GM21423 (cell line): ENCODE results near the gene BBS9.

Experiments used
- ATAC-seq: cut with Tn5 transposase; IDR thresholded peaks from one replicate; pipeline ENCODE4 v1.9.1; 2021; ENCODE audit warnings: mild to moderate bottlenecking, moderate library complexity; ENCODE audit not compliant: unreplicated experiment

The BBS9 gene

DNA sequence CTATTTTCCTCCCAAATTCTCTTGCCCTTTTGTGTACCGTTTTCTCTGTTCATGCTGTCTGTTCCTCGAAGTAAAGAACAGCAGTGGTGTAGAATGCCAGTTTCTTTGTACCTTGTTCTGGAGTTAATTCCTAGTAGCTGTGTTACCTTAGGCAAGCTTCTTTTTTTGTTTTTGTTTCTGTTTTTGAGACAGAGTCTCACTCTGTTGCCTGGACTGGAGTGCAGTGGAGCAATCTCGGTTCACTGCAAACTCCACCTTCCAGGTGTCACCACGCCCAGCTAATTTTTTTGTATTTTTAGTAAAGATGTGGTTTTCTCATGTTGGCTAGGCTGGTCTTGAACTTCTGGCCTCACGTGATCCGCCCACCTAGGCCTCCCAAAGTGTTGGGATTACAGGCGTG is 221.2 kb downstream of the BBS9 start:
- ATAC-seq = no peak

DNA sequence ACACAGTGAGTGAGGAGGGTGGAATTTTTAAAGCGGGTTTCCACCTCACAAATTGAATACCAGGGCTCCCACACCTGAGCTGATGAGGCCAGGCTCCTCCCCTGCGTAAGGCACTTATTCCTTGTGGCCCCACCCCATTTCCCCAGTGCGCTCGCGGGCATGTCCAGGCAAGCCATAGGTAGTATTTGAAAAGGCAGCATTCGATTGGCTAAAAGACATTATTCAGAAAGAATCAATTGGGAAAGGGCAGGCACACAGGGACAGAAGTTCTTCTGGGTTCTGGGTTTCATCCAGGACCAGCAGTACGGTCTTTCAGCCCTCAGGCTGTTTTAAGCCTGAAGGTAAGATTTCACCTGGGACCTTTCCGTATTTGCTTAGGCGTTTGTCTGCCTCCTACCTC is 222.3 kb downstream of the BBS9 start:
- ATAC-seq = no peak

DNA sequence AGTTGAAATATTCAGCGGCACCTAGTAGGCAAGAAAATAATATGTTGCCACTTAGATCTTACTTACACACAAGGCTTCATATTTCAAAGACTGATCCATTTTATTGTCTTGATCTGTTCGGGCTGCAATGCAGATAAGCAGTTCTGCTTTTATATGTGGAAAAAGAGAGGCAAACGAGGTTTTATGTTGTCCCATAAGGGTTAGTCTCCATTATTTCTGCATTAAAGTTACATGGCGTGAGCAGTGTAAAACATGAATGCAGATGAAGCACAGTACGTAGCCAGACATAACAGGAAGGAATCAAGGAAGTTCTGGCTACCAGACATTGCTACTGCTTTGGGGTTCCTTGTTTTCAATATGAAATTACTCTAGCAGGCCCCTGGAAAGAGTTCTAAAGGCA is 224.8 kb downstream of the BBS9 start:
- ATAC-seq = no peak

DNA sequence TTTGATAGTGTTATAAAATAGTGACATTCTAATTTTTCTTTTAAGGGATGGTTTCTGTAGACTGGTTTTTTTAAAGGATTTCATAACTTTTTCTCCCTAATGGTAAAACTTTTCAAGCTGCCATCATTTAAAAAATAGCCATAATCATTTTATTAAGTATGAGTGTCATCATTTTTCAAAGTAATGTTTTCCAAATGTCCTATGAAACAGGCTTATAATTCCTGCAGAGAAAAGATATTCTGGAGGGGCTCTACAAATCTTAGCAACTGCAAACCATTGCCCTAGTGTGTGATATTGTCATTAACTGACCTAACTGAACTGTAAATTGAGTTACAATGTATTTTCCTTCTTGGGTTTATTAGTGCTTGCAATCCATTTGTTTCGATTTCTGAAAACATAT is 226.0 kb downstream of the BBS9 start:
- no peak for ATAC-seq

DNA sequence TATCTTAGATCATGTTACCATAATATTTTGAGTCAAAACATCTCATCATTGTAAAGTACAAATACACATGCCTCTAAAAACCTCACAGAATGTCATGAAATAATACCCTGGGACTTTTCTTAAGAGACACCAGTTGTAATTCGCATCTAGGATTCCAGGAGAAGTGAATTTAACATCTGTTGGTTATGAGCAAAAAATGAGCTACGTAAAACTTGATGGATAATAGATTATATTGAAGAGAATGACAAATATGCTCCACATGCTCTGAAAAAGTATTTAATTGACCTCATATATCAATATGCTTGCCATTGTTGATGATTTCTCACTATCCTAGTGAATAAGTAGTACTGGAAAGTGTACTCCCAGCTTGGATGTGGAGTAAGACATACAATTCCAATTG is 227.0 kb downstream of the BBS9 start:
- ATAC-seq = no peak

DNA sequence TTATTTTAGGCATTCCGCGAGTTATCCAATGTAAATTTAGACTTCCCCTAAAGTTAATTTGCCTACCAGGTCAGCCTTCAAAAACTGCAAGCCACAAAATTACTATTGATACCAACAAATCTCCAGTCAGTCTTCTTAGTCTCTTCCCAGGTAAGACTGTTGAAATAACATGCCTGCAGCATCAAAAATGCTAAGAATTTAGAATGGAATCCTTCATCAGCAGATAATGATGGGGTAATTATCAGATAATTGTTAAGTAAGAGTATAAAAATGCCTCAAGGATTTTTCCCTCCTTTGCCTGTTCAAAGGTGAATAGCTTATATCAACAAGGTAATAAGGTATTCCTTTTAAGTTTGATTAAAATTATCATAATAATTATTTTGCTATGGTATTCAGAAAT is 228.5 kb downstream of the BBS9 start:
- ATAC-seq = no peak

DNA sequence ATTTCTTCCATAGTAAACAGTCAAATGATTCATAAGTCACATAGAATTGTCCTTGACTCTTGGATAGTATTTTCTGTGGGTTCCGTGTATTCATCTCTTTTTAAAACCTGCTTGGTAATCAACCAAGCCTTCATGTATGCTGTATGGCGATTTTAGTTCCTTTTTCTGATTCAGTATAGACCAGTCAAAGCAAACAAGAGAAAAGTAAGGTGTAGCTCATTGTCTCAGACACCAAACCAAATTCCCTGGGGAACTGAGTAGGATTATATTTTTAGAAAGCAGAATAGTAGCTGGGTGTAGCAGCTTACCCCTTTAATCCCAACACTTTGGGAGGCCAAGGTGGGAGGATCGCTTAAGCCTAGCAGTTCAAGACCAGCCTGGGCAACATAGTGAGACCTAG is 240.5 kb downstream of the BBS9 start:
- no peak for ATAC-seq

DNA sequence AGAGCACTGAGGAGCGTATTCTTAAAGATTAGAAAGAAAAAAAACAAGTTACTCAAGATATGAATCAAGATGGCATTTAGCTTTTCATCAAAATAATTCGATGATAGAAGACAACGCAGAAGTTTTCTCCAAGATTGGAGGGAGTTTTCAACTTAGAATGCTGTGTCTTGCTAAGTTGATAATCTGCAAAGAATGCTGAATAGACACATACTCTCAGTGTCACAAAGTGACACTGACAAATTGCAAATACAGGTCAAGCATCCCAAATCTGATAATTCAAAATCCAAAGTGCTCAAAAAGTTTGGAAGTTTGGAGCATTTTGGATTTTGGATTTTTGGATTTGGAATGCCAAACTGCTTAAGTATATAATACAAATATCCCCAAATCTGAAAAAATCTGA is 243.8 kb downstream of the BBS9 start:
- ATAC-seq = no peak

DNA sequence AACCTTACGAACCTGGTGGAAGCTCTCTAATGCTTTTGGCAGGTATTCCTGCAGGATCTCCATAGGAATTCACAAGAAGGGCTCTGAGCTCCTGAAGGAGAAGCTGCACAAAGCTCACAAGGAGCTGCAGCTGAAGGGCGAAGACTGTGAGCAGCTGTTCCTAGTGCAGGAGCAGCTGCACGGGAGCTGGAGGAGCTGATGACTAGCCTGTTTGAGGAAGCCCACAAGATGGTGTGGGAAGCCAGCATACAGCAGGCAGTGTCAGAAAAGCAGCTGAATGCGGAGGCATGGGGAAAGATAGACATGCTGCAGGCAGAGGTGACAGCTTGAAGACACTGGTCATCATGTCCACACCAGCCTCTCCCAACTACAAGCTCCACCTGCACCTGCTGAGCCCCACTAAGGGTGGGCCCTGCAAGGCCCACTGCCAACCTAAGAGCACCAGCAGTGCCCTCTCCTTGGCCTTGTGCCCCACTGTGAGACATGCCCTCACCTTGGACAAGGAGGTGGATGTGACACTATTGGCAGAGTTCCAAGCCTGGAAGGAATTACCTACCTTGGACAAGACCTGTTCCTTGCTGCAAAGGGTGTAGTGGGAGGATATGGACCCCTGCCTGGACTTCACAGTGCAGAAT is 250.6 kb downstream of the BBS9 start:
- no peak for ATAC-seq

DNA sequence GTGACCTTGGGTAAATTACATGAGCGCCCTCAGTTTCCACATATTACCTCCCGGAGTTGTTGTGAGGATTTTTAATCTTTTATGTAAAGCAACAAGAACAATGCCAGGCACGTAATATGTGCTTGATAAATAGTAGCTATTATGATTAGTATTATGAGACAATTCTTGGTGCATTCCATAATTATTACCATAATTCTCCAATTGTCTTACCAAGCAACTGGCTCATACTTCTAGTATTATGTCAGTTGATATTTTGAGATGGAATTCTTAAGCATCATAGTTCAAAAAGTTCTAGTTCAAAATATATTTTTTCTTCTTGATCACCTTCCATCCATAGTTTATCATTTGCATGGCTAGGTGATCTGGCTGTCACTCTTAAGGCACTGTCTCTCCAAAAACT is 259.0 kb downstream of the BBS9 start:
- ATAC-seq = no peak

DNA sequence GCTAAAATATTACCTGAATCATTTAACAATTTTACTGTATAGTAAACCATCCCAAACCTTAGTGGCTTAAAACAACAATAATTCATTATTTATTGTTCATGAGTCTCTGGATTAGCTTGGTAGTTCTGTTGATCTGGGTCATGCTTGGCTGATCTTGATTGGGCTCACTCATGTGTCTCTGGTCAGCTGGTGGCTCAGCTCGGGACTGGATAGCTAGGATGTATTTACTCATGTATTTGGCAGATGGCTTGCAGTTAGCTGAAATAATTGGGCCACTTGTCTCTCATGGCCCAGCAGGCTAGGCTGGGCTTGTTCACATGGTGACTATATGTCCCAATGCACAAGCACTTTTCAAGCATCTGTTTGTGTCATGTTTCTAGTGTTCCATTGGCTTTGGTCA is 262.8 kb downstream of the BBS9 start:
- ATAC-seq = no peak

DNA sequence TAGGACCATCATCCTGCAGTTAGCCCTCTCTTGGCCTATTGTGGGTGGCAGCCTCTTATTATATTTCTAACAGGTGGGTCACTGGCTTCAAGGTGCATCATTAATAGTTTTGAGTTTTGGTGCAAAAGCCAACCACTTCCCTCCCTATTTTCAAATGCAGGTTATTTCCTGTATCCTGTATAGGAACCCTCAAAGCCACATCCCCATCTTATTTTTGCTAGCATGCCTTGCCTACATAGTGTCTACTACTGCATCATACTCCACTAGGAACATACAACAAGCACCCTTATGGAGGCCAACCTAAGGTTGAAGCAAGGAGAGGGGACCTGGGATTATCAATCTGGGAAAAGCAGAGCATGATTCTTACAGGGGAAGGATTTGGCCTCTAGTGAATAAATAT is 264.4 kb downstream of the BBS9 start:
- ATAC-seq = no peak

DNA sequence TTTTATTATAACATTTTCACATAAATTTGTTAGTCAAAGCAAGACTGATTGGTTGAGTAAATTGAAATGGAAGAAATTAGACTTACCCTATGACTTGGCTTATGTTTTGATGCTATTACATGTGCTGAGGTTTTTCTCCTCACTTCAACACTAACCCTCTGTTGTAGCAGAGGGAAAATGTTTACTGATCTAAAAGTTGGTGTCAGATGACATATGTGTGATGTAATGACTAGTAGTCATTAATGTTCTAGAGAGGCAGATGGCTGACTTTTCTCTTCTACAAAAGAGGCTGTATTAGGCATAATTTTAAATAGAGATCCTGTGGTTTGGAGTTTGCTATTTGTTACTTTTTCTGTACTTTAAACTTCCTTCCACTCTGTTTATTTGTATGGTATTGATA is 266.0 kb downstream of the BBS9 start:
- ATAC-seq = no peak

DNA sequence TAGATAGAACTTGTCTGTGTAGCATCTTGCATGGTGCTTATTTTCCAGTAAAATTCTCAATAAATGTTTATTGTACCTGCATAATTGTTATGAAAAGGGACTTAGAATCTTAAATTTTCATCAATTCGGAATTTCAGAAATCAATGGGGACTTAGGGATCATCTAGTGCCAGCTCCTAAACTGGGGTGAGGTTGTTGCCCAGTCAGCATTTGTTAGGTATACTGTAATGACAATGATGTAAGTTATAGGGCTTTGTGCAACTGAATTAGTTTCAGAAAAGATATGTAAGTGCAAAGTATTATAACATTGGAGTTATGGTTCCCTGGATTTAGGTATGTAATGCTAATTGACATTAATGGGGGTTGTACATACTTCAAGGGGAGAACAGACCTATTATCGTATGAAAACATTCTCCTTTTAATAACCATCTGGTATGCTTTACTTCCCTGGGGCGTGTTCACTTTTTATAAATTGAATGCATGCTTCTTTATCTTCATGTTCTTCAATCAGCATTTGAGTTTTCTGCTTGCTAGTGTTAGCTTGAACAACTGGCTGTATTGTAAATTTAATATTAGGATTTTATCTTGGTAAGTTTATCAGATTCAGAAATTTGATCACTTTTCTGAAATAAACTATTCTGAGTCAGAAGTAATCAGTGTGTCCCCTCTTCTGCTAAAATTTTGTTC is 270.3 kb downstream of the BBS9 start:
- no peak for ATAC-seq

DNA sequence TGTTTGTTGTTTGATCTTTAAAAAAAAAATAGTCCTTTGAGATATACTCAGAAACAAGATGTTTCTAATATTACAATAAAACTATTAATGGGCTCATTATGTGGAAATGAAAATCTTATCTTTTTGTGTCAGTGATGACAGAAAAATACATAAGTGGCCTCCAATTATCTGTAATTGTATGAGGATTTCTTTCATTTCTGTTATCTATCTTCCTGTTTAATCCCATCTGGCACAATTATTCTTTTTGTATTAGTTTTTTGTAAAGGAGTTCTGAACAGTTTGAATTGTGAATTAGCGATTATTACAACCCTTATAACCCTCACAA is 270.8 kb downstream of the BBS9 start:
- ATAC-seq = no peak

DNA sequence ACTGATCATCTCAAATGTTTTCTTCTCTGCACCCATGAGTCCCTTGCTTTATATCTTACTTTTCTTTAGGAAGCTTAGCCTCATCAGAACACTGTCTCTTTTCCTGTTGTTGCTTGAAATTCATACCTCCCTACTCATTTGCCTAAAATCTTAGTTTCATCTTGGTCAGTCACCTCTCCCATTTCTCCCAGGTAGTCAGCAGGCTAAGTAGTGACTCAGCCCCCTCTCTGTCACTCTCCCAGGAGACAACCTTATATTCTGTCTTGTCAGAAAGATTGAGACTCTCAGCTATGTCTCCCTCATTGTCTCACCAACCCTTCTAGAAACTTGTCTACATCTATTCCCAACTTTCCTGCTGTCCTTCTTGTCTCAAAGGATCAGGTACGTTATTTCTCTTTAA is 280.9 kb downstream of the BBS9 start:
- ATAC-seq = no peak

DNA sequence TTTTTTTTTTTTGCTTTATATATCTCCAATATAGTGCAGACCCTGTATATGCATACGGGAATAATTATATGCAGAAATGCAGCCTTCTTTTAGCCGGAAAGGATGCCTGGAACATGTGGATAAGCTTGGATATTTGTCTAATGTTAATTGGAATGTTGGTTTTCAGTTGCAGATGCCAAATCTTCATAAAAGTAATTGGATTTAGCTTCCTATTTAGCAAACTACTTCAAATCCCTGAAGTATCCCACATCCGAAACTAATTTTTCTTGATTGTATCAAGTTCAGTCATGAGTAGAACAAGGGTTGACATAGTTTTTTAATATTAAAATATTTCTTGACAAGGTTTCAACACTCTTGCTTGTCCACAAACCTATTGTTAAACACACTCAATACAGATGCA is 281.7 kb downstream of the BBS9 start:
- ATAC-seq = no peak

DNA sequence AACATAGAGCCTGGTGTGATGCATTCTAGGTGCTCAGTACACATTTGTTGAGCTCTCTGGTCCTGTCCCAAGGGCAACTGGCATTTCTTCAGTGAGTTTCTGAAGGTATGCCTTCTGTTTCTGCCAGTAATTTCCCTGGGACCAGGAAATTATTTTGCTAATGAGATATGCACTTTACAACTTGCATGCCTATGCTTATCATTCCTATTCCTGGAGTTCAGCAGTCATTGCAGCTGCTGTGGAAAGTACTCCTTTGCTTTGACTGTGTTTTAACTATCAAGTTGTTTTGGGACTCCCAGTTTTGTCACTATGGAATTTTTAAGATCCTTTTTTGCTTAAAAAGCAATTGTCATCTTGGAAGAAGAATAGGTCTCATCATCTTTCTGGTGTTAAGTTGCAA is 283.0 kb downstream of the BBS9 start:
- no peak for ATAC-seq

DNA sequence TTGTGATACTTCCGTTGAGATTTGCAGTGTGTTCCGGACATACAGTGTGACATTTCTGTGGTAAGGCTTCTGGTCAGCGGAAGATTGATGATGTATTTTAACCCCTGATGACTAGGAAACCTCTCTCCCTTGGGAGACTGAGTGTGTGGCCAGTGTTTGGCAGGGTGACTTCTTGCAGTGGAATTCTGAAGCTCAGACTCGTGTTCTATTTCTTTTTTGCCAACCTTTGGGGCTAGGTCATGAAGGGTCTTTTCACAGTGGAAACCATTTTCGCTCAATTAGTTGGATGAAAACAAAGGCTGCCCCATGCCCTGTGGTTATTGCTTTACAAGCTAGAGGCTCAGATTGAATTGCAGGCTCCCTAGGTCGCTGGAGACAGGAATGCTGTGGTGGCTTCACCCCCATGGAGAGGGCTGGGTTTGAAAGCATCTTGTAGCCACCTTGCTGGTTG is 288.9 kb downstream of the BBS9 start:
- ATAC-seq = no peak

DNA sequence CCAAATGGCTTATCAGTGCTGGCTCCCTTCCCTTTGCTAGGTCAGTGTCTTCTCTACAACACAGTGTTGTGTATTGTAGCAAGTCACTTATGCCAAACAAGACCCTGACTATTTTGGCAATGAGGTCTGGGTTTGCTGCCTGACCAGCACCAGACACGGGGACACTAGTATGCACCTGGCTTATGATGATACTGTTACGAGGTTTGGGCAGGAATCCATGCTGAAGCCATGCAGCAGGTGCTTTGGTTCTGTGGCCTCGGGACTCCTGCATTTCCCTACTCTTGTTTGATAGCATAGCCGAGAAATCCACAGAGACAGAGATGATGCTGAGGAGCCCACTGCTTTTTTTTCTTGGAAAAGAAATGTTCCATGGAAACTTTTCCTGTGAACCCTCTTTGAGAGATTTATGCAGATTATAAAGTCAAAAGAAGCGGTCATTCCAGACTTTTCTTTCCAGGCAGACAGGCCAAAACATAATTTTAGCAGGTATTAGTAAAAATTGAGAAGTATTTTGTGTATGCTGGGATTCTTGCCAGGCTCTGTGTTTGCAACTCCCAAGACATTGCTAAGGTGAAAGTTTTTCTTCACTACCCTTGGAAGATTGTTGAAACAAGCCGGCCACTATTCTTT is 291.1 kb downstream of the BBS9 start:
- ATAC-seq = no peak

DNA sequence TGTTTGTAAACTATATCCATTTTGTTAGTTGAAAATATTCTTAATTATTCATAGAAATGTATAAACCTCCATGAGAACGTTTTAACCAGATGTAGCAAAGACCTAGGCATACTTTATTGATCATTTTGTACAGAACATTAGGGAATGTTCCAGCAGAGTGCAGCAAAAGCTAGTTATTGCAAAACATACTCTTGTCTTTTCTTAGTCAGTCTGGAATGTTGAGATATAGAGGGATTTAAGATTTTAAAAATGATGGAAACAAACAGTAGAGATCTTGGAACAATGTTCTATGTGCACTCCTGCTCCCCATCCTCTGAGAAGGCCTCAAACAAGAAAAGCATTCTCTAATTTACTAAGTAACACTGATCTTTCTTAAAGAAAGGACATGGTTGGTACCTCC is 292.1 kb downstream of the BBS9 start:
- no peak for ATAC-seq

DNA sequence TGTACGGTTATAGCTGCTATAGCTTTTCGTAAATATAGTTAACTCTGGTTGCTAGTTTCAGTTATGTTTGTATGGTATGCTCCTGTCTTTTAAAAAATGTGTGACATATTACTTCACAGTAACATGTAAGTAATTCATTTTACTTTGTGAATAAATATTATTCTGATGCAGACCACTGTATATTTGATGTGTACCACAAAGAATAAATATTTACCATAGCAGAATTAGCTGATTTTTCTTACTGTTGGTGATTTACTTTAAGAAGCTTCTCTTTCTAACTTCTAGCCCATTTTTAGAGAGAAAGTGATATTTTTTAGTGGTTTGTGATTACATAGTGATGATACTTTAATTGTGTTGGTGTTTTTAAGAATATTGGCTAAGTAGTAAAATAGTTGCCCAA is 292.8 kb downstream of the BBS9 start:
- ATAC-seq = no peak
